Left lung (tissue), 10 donors: ENCODE measurements around the gene SSTR1. TPM values are rescaled to one million over a fixed set of nuclear protein-coding genes. Genes with fewer than 3 reads are reported as not detected.
A peak's percentile ranks its signal among the peaks of the same experiment; 100 is the strongest.

Experiments used
- ATAC-seq: fragments of 200-7000 bp; cut with Tn5 transposase; one replicate; pipeline ENCODE4 v1.9.1; 2020; ENCODE audit warnings: moderate library complexity
- DNase-seq, 4 donors: peaks; one replicate each; pipeline ENCODE4 v3.0.0-alpha.2; 2013 to 2020
- H3K27ac ChIP-seq, 2 donors: fragments of 200-600 bp; sonication (generic) in 1 of 2; one replicate each; pipeline versions ENCODE4 v1.5.0 to v1.8.0; 2020 to 2021
- H3K27me3 ChIP-seq, 2 donors: fragments of 200-600 bp; sonication (generic) in 1 of 2; one replicate each; pipeline versions ENCODE4 v1.5.0 to v1.8.0; 2020 to 2021
- H3K36me3 ChIP-seq, 2 donors: fragments of 200-600 bp; sonication (generic) in 1 of 2; one replicate each; pipeline versions ENCODE4 v1.5.0 to v1.8.0; 2020 to 2021
- H3K4me1 ChIP-seq, 2 donors: fragments of 200-600 bp; one replicate each; pipeline ENCODE4 v1.8.0; 2021
- H3K4me3 ChIP-seq, 2 donors: fragments of 200-600 bp; sonication (generic) in 1 of 2; one replicate each; pipeline versions ENCODE4 v1.5.0 to v1.8.0; 2020 to 2021; ENCODE audit warnings: mild to moderate bottlenecking in 1 of 2
- H3K9me3 ChIP-seq, 2 donors: fragments of 200-600 bp; sonication (generic) in 1 of 2; one replicate each; pipeline versions ENCODE4 v1.5.0 to v1.8.0; 2020 to 2021
- CTCF ChIP-seq, 2 donors: fragments of 200-600 bp; sonication (generic) in 1 of 2; IDR thresholded peaks; one replicate each; pipeline versions ENCODE4 v1.5.0 to v1.8.0; 2021; ENCODE audit warnings: antibody characterized with exemption in 2 of 2
- intact Hi-C, 2 donors: fragments of 100-400 bp; cut with DNase I; formaldehyde crosslinking; loops; one replicate each; pipeline versions ENCODE4 v1.11.2 to v1.14.2; 2022
- polyA plus RNA-seq, 6 donors: library from polyadenylated mRNA; unstranded; fragments of 120-200 nt; gene quantifications; one replicate each; pipeline ENCODE4 v1.2.1, GENCODE V29; 2013; ENCODE audit not compliant: insufficient read length in 6 of 6
- total RNA-seq, 2 donors: library from RNA; stranded (reverse); fragmentation: NEBNext Ultra II Directional; extraction: Animal tissue kit (Norgen Biotek cat#: 25700); gene quantifications; one replicate each; pipeline ENCODE4 v1.2.1, GENCODE V29; 2021
- donor health status: DM: no; HTN: yes; CAD: no.
- donor health status: DM: no; HTN: no; CAD: no.

The SSTR1 gene
- total and polyA plus RNA-seq, 8 donors: 1.0 to 6.6 (median 3.1) TPM

DNA sequence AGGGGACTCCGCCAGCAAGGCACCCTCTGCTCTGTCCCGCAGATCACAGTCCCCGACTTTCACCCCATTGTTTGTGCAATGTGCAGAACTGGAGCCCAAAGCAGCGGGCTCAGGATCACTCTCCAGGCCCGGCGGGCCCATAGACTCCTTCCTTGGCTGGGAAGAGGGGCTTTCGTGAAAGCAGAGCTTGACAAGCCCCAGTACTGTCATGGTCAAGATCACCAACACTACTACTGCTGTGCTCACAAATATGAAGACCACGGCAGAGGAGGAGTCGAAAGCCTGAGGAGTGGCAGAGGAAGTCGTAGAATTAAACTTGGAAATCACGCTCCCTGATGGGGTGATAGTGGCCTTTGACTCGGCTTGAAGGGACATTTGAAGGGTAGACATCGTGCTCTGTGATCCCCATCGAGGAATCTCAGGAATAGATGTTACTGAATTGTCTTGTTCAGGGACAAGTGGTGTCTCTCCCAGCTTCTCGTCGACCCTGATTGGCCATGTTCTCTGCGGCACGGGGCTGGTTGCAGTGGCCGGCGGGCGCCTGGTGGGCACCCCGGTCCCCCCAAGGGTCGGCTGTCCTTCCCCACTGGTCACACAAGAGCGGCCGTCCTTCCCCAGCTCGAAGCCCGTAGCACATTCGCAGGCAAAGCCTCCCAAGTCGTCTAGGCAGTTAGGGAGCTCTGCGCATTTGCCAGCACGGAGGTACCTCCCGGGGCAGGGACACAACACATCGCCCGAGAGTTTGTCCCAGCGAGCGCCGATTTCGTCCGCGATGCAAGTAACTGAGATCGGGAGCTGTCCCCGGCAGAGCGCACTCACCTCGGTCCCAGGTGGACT lies 47.1 kb downstream of the SSTR1 start:
- Histone ChIP-seq H3K4me1 (peaks cover 0 to 15% of the 10 kb centered on the region in 2 donors), H3K27me3 (peaks cover 25 to 46% of the 10 kb centered on the region in 2 donors), H3K36me3 (no peaks in the 10 kb centered on the region), H3K9me3 (no peaks in the 10 kb centered on the region), H3K27ac (peak overlapping the region; percentile 79 to 89), H3K4me3 (peak overlapping the region; percentile 23 to 42)
- ATAC-seq (no peak), DNase-seq (no peak)
- intact Hi-C loops: loop anchor here in 1 of 2 donors (5.0 kb wide), 1 partner anchor 38 kb away; no protein-coding TSS in a partner anchor
- TF ChIP-seq CTCF (IDR thresholded peaks at IDR 0.05): no peak

- no peaks in the 10 kb centered on the region for H3K9me3 ChIP-seq
- TF ChIP-seq CTCF (IDR thresholded peaks at IDR 0.05): no peak
- intact Hi-C loops: loop anchor here in 1 of 2 donors (5.0 kb wide), 1 partner anchor 37 kb away; no protein-coding TSS in a partner anchor
- ATAC-seq: peak; percentile 71
- H3K4me3 ChIP-seq: peak overlapping the region; percentile 23 to 42
- DNase-seq: peak in 2 of 4 donors; percentile 31 to 80
- H3K27me3 ChIP-seq: peaks cover 25 to 46% of the 10 kb centered on the region in 2 donors
- peak overlapping the region; percentile 79 to 89 for H3K27ac ChIP-seq
- H3K36me3 ChIP-seq: no peaks in the 10 kb centered on the region
- peaks cover 0 to 15% of the 10 kb centered on the region in 2 donors for H3K4me1 ChIP-seq
Observed at GRCh38 chr14:38255408-38255672, 47.6 kb downstream of the SSTR1 start.

- DNase-seq (peak; percentile 36 to 83 (median 56)), ATAC-seq (peak; percentile 67)
- intact Hi-C loops: loop anchor here in 1 of 2 donors (5.0 kb wide), 1 partner anchor 36 kb away; no protein-coding TSS in a partner anchor
- H3K9me3 ChIP-seq: no peaks in the 10 kb centered on the region
- H3K4me1 ChIP-seq: peaks cover 0 to 15% of the 10 kb centered on the region in 2 donors
- no peak for TF ChIP-seq CTCF (IDR thresholded peaks at IDR 0.05)
- H3K27me3 ChIP-seq: peaks cover 25 to 46% of the 10 kb centered on the region in 2 donors
- peak within 1 kb of the TSS; percentile 23 to 42 for H3K4me3 ChIP-seq
- no peaks in the 10 kb centered on the region for H3K36me3 ChIP-seq
- peak within 1 kb of the TSS; percentile 79 to 89 for H3K27ac ChIP-seq
Observed at GRCh38 chr14:38255673-38256532, 48.2 kb downstream of the SSTR1 start, which contains the start of gene CLEC14A. CLEC14A (minus strand) TSS chr14:38256093; CDS start chr14:38256022, 71 bp downstream.

GRCh38 chr14:38256533-38256840 lies 48.8 kb downstream of the SSTR1 start:
- Histone ChIP-seq H3K4me1 (peaks cover 0 to 15% of the 10 kb centered on the region in 2 donors), H3K4me3 (no peak overlapping the region), H3K36me3 (no peaks in the 10 kb centered on the region), H3K27ac (peak overlapping the region; percentile 28 to 89), H3K9me3 (peaks cover 0 to 3% of the 10 kb centered on the region in 2 donors), H3K27me3 (peaks cover 25 to 46% of the 10 kb centered on the region in 2 donors)
- peak; percentile 48 for ATAC-seq
- intact Hi-C loops: loop anchor here in 1 of 2 donors (5.0 kb wide), 1 partner anchor 36 kb away; no protein-coding TSS in a partner anchor
- no peak for DNase-seq
- no peak for TF ChIP-seq CTCF (IDR thresholded peaks at IDR 0.05)
